Measurements from ENCODE around the gene DCANP1.
"Not testable (repeated sequence)": the region's sequence is repeated elsewhere in the genome, so short reads cannot be mapped to it uniquely, and the experiment has no call there.

Gene DCANP1, protein sequence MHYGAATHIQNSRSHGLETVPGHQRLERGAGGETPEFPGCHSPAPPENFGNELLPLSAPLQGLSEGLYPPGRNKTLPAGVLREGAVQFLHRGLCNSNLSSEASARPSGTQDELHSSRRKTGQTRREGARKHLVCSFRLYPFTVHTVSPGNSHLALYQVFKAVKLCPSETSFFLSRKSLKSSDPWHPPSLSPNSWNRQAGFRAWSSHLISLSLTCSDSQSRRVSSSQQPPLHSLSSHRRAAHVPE

DNA sequence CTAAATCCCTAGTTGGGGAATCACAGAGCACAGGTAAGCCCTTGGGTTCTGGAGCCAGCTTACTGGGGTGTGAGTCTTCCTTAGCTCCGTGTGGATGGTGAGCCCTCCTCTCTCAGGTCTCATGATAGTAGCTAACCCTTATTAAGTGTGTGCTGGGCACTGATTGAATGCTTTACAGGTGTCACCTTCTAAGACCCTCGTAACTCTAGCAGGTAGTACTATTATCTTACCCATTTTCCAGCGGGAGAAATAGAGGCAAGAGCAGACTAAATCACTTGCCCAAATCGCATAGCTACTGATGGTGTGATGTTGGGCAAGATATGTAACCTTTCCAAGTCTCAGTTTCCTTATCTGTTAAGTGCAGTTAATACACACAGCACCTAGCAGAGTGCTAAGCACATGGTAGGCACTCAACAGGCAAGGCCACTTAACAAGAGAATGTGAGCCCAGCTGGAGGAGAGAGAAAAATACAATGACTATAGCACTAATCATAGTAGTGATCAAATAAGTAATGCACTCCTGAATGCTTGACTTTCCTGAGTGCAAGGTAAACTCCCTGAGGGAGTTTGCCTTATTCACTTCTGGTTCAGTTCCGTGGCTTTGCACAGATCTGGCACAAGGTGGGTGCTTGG, at the start of gene DCANP1:
Gene DCANP1, minus strand, starts transcription at position 51 of the 632 bp plus-strand sequence. CDS start 240 bp downstream, outside the sequence.
- DNase-seq = no peak

DNA sequence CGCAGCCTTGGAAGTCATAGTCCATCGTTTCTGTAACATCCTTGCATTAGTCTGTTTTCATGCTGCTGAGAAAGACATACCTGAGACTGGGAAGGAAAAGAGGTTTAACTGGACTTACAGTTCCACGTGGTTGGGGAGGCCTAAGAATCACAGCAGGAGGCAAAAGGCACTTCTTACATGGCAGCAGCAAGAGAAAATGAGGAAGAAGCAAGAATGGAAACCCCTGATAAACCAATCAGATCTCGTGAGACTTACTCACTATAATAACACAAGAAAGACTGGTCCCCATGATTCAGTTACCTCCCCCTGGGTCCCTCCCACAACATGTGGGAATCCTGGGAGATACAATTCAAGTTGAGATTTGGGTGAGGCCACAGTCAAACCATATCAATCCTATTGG, 48.4 kb upstream of the DCANP1 start:
- not testable (repeated sequence) for DNase-seq

DNA sequence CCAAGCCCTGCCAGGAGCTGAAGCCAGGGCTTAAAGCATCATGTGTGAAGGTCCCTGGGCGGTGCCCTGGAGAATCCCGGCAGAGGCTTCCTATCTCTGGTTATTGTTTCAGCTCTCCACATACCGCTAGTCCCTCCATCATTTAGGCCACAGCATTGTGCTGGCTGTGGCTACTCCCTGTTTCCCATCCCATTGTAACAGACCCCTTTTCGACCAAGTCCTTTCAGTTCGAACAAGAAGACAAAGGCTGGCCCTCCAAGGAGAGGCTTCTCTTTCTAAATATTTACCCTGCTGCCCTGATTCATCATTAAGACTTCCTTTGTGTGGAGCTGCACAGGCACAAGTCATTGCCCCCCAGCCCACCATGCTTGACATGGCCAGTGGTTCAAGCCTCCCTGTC, 47.0 kb upstream of the DCANP1 start:
- DNase-seq = no peak

DNA sequence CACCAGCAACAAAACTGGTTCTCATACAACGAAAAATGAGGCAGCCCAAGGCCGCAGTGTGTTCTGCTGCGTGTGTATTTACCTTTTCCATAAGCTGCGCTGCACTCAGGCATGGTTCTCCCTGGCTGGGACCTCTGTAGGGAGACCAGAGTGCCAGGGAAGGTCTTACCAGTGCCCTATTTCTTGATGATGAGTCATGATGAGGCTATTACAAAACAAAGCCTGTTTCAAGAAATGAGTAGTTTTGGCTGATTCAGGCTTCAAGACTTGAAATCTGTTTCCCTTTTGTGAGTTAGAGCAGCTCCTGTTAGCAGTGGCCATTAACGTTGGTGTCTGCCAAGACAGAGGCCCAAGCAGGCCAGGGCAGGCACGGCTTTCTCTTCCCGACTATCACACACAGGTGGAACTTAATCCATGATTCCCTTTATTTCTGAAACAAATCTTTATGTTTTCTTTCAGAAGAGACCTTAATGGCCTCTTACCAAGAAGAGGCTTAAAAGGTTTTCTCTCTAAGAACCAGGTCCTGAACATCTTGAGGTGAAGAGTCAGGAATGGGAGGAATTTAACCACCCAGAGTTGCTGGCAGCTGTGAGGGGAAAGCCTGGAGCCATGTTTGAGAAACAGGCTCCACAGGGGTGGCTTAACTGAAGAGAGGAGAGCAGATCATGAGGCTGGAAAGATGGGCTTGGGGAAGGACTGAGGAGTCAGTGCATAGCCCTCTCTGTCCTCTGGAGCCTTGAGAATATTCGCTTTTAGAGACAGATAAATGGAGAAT, 46.4 kb upstream of the DCANP1 start:
- DNase-seq = no peak

DNA sequence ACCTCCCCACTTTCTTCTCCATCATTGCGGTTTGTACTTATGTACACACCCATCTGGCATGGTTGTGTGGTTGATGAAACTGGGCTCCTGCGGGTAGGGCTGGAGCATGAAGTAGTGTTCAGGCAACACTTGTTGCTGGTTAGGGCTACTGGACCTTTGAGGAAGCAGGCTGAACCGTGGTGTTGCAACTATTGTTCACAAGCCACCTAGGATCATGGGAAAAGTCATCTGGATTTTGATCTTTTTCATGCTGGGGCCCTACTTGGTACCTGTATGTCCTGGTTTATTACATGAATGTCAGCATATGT, 45.1 kb upstream of the DCANP1 start:
- no peak for DNase-seq

DNA sequence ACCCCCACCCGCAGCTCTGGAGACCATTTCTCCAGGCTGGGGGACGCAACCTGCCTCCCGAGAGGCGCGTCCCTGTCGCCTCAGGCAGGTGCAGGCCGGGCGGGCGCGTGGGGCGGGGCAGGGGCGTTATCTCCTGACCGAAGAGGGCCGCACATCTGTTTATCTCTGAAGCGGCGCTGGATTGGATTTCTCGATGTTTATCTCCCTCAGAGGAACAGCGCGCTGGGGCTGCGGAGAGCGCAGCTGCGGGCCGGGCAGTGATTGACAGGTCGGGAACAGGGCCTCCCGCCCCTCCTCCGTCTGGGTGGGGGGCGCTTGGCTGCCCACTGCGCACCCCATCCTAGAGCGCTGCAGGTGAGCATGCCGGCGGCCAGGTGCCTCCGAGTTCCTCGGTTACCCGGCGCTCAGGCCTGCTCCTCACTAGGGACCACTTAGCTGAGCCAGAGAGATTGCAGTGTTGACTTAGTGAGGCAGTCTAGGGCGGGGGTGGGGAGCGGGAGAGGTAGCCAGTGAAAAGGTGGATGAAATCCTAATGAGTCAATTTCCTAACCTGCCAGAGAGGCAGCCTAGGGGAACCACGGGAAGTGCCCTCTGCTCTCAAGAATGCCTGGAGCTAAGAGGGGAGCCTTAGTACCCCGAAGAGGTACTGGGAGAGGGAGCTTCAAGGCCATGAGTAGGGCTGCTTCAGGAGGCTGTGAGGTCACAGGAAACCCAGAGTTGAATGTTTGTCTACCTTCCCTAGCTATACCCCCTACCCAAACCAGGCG, 44.6 kb upstream of the DCANP1 start:
- DNase-seq = peak; percentile 71

DNA sequence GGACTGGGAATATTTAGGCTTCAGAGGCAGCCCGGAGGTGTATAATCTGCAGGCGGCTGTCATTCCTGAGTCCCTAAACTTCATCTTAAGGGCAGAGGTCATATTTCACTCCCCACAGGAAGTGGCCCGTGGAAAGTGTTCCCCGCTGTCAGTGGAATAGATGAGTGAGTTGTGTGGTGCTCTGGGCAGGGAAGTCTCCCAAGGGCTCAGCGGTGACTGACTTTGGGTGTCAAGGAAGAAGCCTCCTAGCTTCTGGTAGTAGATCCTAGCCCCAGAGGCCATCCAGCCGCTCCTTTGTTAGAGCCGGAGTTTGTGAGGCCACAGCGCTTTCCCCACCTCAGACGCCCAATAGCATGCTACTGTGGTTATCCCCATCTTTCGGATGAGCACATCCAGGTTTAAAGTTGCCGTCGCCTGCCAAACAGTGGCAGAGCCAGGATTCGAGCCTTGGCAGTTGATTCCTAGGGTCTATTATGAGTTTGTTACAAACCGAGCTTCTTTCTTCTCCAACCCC, 43.9 kb upstream of the DCANP1 start:
- no peak for DNase-seq

DNA sequence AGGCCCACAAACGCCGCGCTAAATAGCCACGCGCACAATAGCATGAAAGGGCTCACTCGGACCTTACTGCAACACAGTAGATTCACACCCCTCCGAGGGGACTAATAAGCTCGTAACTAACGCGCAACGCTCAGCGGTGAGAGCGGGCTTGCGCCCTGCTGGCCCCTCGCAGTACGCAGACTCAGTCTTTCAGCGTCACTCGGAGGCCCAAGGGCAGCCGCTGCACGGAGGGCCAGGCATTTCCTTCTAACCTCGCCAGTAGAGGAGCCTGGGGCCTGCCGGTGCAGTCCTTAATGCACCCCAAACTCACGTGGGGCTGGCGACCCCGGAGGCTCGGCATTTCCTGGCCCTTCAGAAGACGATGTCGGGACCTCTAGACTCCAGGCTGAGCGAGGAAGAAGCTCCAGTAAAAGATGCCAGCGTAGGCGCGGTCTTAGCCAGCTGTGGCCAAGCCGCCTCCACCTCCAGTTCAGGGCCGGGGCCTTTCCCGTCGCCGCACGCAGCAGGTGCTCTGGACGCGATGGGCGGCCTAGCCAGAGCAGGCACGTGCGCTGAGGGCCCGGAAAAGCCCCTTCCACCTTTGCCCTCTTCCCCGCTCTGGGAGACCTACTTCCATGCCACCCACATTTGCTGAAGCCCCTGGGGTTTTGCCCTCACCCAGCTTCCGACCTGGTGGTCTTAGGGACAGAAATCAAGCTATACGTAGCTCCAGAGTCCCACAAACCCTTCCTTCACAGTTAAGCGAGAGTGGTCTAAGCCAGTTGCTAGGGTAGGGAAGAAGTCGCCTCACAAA, 43.3 kb upstream of the DCANP1 start:
- DNase-seq = no peak

DNA sequence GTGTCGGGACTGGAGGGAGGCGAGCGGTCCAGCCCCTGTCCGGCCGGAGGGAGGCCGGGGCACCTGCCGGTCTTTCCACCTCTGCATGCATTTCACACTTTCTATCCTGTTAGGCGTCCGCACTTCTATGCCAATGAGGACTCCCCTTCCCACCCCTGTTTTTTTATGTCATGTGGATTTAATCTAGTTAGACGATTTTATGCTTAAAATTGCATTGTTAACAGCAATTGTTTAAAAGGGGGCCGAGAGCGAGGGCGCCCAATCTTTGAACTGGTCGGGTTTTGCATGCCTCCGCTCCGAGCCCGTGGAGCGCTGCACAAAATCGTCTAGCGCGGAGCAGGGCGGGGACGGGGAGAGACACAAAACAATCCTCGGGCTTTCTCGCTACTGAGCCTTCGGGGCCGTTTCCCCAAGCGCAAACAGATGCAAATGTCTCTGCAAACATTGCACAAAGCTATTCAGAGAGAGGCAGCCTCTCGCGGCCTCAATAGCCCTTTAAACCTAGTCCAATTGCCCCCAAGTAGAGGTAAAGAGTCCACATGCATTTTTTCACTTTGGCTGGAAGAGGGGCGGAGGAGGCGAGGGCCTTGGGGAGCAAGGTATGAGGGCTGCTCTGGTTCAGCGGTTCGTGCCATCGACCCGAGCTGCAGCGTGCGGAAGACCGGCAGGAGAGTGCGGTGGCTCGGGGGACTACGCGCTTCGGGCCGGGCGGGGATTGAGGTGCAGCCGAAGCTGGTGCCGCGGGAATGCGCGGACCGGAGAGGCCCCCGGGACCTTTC, 42.5 kb upstream of the DCANP1 start:
- peak; percentile 74 for DNase-seq

DNA sequence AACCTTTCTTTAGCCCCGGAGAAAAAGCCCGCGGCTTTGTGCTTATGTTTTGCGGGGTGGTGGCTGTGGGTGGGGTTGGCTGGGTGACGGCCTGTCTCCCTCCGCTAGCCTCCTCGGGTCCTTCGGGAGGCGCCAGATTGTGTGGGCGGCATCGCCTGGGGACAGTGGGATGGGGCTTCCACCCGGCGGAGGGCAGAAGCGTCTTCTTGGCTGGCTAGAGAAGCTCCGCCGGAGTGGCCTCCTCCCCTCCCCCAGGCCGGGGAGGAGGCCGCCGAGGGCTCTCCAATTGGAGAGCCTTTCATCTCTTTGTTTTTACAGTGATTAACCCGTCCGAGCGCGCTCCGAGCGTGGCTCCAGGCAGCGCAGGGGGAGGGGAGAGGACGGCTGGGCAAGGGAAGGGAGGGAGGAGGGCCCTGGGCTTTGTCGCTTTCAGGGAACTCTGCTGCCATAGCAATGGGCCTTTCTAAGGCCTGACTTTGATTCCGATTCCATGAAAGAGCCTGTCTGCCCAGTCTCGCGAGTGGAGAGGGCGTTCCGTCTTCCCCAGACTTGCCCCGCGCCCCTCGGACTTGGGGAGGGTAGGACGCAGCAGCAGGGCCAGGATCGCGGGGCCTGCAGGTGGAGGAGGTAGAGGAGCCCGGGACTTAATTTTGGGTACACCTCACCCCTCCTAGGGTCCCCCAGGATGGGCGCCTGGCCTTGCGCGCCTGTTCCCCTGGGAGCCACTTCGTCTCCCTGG, 41.7 kb upstream of the DCANP1 start:
- peak; percentile 50 for DNase-seq

DNA sequence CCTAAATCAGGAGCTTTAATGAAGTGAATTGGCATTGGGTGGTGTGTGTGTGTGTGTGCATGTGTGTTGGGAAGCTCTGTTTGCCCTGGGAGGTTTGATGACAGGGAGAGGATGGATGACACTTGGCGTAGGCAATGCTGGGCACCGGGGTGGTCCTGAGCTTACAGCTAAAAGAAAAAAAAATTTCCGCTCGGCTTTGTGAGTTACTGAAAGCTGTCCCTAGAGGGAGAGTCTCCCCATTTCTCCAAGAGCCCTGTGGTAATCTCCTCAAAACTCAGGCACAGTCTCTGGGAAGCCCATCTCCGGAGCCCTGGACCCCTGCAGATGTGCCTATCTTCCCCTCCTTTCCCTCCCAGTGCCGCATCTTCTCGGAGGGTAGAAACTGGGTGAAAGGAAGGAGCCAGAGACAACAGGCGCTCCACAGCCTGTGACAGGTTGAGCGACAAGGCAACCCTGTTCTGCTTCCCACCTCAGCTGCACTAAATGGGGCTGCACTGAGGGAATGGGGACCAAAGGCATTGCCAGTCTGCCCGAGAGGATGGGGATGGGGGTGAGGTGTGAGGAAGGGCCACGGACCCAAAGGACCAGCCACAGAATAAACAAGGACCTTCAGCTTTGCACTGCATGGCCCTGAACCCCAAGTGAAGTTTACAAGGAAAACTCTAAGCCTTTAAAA, 40.8 kb upstream of the DCANP1 start:
- no peak for DNase-seq

DNA sequence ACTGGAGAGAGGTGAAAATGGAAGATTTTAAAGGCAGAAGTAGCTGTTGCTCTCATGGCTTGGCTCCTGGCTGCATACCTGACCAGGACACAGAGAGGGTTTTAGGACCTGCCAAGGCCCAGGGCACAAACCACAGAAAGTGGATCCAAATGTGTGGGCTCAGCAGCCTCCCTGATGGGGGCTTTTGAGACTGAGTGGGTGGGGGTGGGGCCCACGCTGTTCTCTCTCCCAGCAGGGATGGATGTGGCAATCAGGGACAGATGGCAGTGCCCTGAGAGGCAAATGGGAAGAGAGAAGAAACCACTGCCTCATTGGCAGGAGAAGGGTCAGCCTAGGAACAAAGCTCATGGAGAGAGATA, 39.9 kb upstream of the DCANP1 start:
- DNase-seq = no peak

DNA sequence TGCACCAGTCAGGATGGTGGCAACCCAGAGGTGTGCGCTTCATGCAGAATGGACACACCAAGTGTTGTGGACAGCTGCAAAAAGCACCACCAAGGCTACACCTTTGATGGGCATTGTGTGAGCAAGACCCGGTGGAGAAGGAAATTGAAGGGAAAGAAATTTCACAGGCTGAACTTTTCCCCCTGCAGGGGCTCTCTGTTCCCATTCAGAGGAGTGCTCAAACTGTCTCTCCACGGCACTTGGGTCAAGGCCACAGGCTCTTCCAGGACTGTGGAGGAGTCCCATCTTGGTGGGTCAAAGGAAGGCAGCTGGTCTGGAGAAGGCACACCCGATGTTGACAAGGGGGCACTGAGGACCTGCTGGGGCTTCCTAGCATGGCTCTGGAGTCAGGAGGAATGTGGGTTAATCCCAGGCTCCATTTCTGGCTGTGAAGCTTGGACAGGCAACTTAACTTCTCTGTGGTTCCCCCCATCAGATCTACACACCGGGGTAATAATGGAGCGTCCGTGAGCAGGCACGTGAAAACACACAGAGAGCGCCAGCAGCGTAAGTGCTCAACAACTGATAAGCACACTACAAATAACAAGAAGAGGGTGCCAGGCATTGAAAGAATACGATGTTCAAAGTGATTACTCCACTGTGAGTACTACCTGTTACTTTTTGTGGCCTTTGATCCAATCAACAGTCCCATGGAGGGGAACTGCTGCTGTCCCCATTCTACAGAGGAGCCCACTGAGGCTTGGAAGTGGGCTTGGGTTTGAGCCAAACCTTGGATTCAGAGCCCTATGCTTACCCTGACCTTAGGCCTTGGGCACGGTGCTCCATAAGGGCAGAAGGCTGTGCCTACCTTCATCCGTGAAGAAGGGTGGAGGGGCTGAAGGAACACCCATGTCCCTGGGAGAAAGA, 39.2 kb upstream of the DCANP1 start:
- no peak for DNase-seq

DNA sequence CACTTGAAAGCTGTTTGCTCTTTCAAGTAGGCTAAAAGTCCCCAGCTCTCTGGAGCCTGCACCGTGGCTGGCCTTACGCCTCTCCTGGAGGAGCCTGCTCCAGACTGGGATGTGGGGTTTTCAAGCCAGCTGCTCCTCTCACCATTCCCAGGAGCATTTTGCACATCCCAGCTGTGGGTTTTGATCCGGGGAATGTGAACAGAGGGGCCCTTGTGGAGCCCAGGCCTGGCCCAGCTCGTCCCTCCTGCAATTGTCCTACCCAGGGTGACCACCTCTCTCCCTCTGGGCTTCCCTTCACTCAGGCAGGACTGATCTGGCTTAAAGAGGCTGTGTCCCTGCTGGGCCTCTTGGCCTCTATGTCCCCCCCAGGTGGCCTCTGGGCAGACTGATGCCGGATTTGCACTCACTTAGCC, 37.5 kb upstream of the DCANP1 start:
- no peak for DNase-seq

DNA sequence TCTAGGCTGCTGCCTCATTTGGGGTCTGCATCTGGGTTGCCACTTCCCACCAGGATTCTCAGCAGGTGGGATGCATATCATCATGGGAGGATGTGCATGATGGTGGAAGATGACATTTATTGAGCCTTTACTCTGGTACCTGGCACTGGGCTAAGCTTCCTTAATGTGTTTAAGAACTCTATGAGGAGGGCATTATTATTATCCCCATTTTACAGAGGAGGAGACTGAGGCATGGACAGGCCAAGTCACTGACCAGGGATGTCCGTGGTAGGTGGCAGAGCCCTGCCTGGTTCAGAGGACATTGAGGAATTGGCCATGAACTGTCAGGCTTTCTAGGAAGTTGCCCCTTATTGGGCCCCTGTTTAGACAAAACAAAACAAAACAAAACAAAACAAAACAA, 36.1 kb upstream of the DCANP1 start:
- DNase-seq = no peak

DNA sequence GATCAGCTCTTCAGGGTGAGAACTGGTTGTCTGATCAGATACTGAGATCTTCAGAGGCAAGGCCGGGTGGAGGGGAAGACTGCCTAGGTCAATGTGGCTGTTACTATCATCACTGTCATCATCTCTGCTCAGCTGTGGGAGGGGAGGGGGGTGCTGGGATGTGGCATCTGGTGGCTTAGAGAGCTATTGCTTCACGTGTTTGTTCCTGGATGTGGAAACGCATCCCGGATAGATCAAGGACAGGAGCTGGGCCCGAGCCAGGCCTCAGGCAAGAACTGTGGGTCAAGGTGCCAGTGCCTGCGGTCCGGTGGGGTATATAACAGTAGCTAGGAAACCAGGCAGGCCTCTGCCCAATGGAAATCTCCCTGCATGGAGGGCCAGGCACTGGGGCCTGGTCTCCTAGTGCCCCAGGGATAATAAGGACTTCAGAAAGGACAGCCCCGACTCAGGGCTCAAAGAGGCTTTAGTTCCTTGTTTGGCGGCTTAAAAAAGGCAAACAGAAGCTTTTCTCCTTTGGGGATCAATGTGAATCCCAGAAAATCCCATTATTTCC, 35.3 kb upstream of the DCANP1 start:
- DNase-seq = no peak

DNA sequence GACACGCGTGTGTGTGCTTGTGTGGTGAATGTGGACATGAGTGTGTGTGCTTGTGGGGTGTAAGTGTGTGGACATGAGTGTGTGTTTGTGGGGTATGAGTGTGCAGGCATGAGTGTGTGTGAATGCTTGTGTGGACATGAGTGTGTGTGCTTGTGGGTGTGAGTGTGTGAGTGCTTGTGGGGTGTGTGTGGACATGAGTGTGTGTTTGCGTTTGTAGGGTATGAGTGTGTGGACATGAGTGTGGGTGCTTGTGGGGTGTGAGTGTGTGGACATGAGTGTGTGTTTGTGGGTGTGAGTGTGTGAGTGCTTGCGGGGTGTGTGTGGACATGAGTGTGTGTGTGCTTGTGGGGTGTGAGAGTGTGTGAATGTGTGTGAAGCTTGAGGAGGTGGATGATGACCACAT, 34.8 kb upstream of the DCANP1 start:
- no peak for DNase-seq

DNA sequence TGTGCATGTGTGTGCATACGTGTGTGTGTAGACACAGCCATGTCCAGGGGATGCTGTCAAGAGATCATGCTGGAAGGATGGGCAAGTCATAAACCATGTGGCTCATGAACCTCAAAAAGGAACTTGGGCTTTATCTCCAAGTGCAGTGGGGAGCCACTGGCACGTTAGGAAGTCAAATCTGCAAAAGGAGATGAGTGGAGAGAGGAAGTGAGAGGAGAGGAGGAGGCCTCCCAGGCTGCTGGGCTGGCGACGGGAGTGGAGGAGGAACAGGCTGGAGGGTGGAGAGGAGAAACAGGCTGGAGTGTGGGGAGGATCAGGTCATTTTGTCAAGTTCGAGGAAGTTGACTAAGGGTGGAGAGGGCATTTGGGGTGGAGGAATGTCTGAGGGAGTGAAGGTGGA, 34.2 kb upstream of the DCANP1 start:
- no peak for DNase-seq

DNA sequence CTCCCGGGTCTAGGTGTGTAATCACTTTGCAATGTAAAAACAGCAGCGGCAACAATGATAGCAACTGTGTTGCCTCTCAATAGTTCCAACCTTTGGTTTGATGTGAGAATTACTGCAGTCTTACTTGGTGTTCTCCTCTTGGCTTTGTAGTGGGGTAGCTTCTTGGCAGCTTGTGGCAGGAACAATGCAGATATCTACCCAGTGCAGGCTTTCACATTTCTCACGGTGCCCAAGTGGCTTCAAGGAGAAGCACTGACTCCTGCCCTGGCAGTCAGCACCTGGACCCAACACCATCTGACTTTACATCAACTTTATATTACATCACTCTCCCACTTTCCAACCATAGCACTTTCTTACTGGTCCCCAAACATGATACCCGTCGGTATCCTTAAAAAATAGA, 33.4 kb upstream of the DCANP1 start:
- no peak for DNase-seq

Measured in NCI-H526 treated with DMSO at 0.1 percent for 48 hours (cell line).